SK-N-MC (cell line): ENCODE data around the gene DNAH10.

Experiments used
- DNase-seq: peaks from one replicate; pipeline ENCODE4 v3.0.0-alpha.2; 2011; ENCODE audit warnings: low read depth, low spot score
- H3K27ac ChIP-seq: fragments of 200-600 bp; sonication (generic); 2 replicates; pipeline ENCODE4 v1.5.1; 2016; ENCODE audit warnings: mixed run types
- H3K36me3 ChIP-seq: fragments of 200-600 bp; sonication (generic); 2 replicates; pipeline ENCODE4 v1.6.1; 2017; ENCODE audit warnings: antibody characterized with exemption, low read length, mixed read lengths; ENCODE audit not compliant: insufficient read depth
- H3K4me3 ChIP-seq: fragments of 200-600 bp; sonication (generic); 2 replicates; pipeline ENCODE4 v1.5.1; 2016
- H3K9ac ChIP-seq: fragments of 200-600 bp; sonication (generic); 2 replicates; pipeline ENCODE4 v1.8.0; 2017; ENCODE audit warnings: mixed run types, mixed read lengths; ENCODE audit not compliant: insufficient read length
- H3K9me3 ChIP-seq: fragments of 200-600 bp; sonication (generic); 2 replicates; pipeline ENCODE4 v1.6.1; 2017; ENCODE audit warnings: low read depth, mild to moderate bottlenecking, antibody characterized with exemption, low read length, moderate library complexity, mixed read lengths
- EZH2 ChIP-seq: fragments of 200-600 bp; sonication (generic); IDR thresholded peaks from one replicate; pipeline ENCODE4 v1.6.1; 2017; ENCODE audit warnings: antibody characterized with exemption
- FOXP2 ChIP-seq: optimal IDR thresholded peaks from 2 replicates; pipeline ENCODE3; 2011; ENCODE audit warnings: mild to moderate bottlenecking, moderate library complexity; ENCODE audit not compliant: insufficient read depth; ENCODE audit errors: extremely low read length, control extremely low read depth
- POLR2AphosphoS5 ChIP-seq: IDR thresholded peaks from 2 replicates; pipeline ENCODE4 v1.6.1; 2012; ENCODE audit warnings: mild to moderate bottlenecking, low read depth, low read length, borderline replicate concordance

Gene DNAH10

DNA sequence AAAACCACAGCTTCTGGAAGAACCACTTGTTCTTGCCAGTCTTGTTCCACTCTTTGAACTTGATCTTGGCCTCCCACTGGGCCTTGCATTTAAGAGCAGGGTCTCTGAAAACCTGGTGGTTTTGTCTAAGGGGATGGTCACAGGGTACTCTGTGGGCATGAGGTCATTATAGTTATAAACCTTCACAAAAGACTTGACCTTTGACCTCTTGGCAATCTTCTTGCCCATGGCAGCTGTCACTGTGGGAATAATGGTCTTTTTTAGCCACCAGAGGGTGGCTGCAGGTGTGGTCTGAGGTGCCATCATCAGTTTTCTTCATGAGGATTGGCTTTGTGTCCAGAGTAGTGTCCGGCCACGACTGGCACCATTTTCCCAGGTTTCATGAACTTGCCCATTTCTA is 40.9 kb upstream of the DNAH10 start:
- no peak overlapping the region for H3K9ac ChIP-seq
- DNase-seq = no peak
- no peaks in the 10 kb centered on the region for H3K9me3 ChIP-seq
- no peak overlapping the region for H3K4me3 ChIP-seq
- H3K36me3 ChIP-seq = peaks cover 28% of the 10 kb centered on the region
- no peak overlapping the region for H3K27ac ChIP-seq
- TF ChIP-seq FOXP2 (no peak), EZH2 (no peak), POLR2AphosphoS5 (no peak)

- no peak overlapping the region for H3K27ac ChIP-seq
- no peak for TF ChIP-seq EZH2
- no peak for TF ChIP-seq FOXP2
- TF ChIP-seq POLR2AphosphoS5 = no peak
- H3K9ac ChIP-seq = no peak overlapping the region
- peaks cover 40% of the 10 kb centered on the region for H3K36me3 ChIP-seq
- H3K9me3 ChIP-seq = no peaks in the 10 kb centered on the region
- no peak for DNase-seq
- H3K4me3 ChIP-seq = no peak overlapping the region
These were observed 39.1 kb upstream of the DNAH10 start for GRCh38 chr12:123723011-123723410.

DNA sequence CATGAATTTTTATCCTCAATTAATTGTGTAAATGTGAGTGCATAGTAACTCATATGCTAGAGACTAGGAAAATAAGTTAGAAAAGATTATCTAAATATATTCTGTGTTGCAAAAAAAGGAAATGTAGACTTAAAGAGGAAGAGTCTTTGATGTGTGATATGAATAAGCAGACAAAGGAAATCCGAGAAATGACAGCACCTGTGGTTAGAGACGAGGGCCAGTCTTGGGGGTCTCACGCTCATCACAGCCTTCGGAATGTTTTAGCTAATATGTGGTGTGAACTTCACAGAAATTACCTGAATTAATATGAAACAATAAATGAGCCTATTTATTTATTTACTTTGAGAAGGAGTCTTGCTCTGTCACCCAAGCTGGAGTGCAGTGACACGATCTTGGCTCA is 38.3 kb upstream of the DNAH10 start:
- no peak for TF ChIP-seq EZH2
- no peak for TF ChIP-seq POLR2AphosphoS5
- TF ChIP-seq FOXP2 = no peak
- DNase-seq = no peak
- Histone ChIP-seq H3K9me3 (no peaks in the 10 kb centered on the region), H3K36me3 (peaks cover 46% of the 10 kb centered on the region), H3K9ac (no peak overlapping the region), H3K4me3 (no peak overlapping the region), H3K27ac (no peak overlapping the region)

- no peak for DNase-seq
- H3K9me3 ChIP-seq = no peaks in the 10 kb centered on the region
- no peak overlapping the region for H3K9ac ChIP-seq
- TF ChIP-seq POLR2AphosphoS5 (no peak), EZH2 (no peak), FOXP2 (no peak)
- H3K27ac ChIP-seq = no peak overlapping the region
- no peak overlapping the region for H3K4me3 ChIP-seq
- H3K36me3 ChIP-seq = peaks cover 30% of the 10 kb centered on the region
These were observed 35.9 kb upstream of the DNAH10 start for GRCh38 chr12:123726244-123726643.

- Histone ChIP-seq H3K36me3 (peaks cover 29% of the 10 kb centered on the region), H3K9ac (no peak overlapping the region), H3K4me3 (no peak overlapping the region), H3K27ac (no peak overlapping the region), H3K9me3 (no peaks in the 10 kb centered on the region)
- no peak for DNase-seq
- TF ChIP-seq POLR2AphosphoS5 = no peak
- TF ChIP-seq EZH2 = no peak
These were observed 35.1 kb upstream of the DNAH10 start for GRCh38 chr12:123726962-123727361.

DNA sequence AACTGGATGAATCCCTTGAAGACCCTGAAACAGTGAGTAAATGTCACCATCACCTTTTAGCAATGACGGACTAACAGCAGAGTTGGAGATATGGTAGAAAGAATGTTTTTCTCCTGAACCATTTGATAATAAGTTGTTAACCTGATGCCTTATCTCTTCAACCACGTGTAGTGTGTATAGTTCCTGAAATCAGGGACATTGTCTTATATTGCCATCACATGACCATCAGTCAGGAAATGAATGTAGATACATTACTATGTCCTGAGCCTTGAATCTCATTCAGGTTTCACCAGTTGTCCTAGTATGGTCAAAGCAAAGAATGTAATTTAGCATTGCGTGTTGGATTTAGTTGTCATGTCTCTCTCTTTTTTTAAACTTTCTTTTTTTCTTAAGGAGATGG is 34.2 kb upstream of the DNAH10 start:
- Histone ChIP-seq H3K4me3 (no peak overlapping the region), H3K27ac (no peak overlapping the region), H3K9me3 (no peaks in the 10 kb centered on the region), H3K36me3 (peaks cover 23% of the 10 kb centered on the region), H3K9ac (no peak overlapping the region)
- TF ChIP-seq EZH2 = no peak
- no peak for TF ChIP-seq POLR2AphosphoS5
- no peak for TF ChIP-seq FOXP2
- no peak for DNase-seq

DNA sequence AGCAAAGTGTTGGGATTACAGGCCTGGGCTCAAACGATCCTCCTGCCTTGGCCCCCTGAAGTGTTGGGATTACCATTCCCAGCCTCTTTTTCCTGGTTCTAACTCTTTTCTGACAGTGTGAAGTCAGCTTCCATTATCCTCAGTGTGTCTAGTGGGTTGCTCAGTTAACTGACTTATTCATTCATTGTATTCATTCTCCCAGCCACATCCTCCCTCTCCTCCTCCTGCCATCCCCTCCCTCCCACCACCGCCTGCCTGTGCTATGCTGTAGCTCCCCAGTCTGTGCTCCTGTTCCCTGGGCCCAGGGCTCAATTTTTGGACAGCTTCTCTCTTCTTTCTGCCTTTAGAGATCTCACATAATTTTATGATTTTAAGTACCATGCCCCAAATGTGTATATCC is 30.5 kb upstream of the DNAH10 start:
- peaks cover 36% of the 10 kb centered on the region for H3K36me3 ChIP-seq
- no peak for DNase-seq
- H3K9ac ChIP-seq = no peak overlapping the region
- no peak overlapping the region for H3K4me3 ChIP-seq
- no peak for TF ChIP-seq POLR2AphosphoS5
- TF ChIP-seq FOXP2 = no peak
- no peaks in the 10 kb centered on the region for H3K9me3 ChIP-seq
- H3K27ac ChIP-seq = no peak overlapping the region

- no peak for DNase-seq
- H3K4me3 ChIP-seq = no peak overlapping the region
- no peaks in the 10 kb centered on the region for H3K9me3 ChIP-seq
- no peak overlapping the region for H3K27ac ChIP-seq
- peaks cover 37% of the 10 kb centered on the region for H3K36me3 ChIP-seq
- TF ChIP-seq EZH2 (no peak), POLR2AphosphoS5 (no peak), FOXP2 (no peak)
- H3K9ac ChIP-seq = no peak overlapping the region
These were observed 29.9 kb upstream of the DNAH10 start for GRCh38 chr12:123732251-123732650.

- no peak for DNase-seq
- Histone ChIP-seq H3K27ac (no peak overlapping the region), H3K9me3 (no peaks in the 10 kb centered on the region), H3K4me3 (no peak overlapping the region), H3K9ac (no peak overlapping the region), H3K36me3 (peaks cover 37% of the 10 kb centered on the region)
- TF ChIP-seq EZH2 (no peak), FOXP2 (no peak), POLR2AphosphoS5 (no peak)
These were observed 28.9 kb upstream of the DNAH10 start for GRCh38 chr12:123733229-123733628.
